DMS153 treated with DMSO at 0.1 percent for 48 hours (cell line): Measurements from ENCODE around the gene TMEM98.
"Not testable (repeated sequence)": the region's sequence is repeated elsewhere in the genome, so short reads cannot be mapped to it uniquely, and the experiment has no call there.

Experiments used
- DNase-seq: peaks from one replicate; lab custom pipeline; 2025; ENCODE audit not compliant: unreplicated experiment; lab: John Stamatoyannopoulos, UW

Gene TMEM98

GRCh38 chr17:32927724-32928585 lies at the start of gene TMEM98:
Gene TMEM98 (plus strand): TSS chr17:32928153. CDS start chr17:32931529, 3,376 bp downstream.
- DNase-seq, result no peak

DNA sequence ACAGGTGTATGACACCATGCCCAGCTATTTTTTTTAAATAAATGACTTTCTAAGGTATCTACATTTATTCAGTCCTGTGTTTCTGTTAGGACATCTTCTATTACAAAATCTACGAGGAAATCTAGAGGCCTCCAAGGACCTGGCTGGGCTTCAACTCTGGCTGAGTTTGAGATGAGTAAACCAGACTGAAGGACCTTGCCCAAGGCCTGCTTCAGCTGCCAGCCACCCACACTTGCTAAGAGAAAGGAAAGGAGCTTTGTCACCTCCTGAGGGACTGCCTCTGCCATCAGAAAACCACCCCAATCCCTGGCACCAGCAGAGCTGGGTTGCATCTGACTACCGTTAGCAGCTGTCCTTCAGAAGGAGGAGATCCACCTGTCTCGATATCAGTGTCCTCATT lies 49.7 kb upstream of the TMEM98 start:
- DNase-seq, result no peak

DNA sequence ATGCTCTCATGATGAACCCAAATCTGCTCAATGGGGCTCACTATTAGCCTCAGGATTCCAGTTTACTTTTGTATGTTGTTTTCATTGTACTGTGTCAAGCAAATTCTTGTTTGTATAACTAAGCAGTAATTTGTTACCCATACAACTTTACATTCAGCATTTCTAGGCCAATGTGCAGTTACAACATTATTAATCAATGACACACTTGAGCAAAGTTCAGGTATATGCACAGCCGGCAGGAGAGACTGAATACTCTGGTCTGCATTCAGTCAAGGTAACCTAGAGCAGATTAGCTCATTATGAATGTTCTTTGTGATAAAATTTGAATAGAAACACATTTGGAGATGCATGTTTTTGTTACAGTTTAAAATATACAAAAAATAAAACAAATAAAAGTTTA lies 48.8 kb upstream of the TMEM98 start:
- no peak for DNase-seq

GRCh38 chr17:32880671-32881453 lies 47.1 kb upstream of the TMEM98 start:
- no peak for DNase-seq

GRCh38 chr17:32882029-32882428 lies 45.9 kb upstream of the TMEM98 start:
- no peak for DNase-seq

DNA sequence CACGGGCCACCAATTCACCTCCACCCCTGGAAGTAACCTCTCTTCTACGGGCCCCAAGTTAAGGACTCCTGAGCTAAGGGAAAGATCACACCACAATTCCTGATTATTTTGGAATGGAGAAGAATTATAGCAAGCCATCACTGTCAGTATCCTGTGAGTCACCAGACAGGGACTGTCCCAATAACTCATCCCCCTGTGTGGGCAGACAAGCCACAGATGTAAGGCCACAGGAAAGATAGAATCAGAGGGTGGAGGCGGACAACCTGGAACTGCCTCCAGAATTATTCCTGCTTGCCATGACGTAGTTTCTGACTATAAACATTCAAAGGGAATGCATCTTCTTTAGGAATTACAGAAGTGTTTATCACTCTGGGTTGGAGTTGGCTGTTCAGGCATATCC lies 45.2 kb upstream of the TMEM98 start:
- DNase-seq, result no peak

DNA sequence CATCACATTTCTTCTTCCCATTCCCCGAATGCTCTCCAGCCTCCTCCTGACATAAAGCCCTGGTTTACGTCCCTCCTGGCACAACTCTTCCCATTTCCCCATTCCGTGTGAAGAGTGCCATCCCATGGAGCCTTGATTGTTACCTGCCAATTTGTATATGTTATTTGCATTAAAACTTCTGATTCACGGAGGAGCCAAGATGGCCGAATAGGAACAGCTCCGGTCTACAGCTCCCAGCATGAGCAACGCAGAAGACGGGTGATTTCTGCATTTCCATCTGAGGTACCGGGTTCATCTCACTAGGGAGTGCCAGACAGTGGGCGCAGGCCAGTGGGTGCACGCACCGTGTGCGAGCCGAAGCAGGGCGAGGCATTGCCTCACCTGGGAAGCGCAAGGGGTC lies 41.0 kb upstream of the TMEM98 start:
- not testable (repeated sequence) for DNase-seq

DNA sequence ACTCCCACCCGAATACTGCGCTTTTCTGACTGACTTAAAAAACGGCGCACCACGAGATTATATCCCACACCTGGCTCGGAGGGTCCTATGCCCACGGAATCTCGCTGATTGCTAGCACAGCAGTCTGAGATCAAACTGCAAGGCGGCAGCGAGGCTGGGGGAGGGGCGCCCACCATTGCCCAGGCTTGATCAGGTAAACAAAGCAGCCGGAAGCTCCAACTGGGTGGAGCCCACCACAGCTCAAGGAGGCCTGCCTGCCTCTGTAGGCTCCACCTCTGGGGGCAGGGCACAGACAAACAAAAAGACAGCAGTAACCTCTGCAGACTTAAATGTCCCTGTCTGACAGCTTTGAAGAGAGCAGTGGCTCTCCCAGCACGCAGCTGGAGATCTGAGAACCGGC lies 40.5 kb upstream of the TMEM98 start:
- DNase-seq, result not testable (repeated sequence)

DNA sequence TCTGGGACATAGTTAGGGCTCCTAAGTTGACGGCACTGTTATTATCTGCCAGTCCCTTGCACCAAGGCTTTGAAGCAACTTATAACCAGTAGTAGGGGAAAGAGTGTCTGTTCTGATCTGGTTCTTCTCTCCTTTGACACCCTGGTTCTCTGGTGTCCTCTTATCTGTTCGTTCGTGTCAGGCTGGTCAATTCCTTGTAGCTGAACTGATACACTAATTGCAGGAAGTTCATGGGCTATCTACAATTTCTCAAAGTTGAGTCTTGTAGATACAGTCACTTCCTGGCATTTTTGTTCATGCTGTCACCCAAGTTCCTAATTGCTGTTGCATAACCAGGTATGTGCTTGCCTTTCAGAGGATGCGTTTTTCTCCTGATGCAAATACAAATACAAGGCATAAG lies 33.7 kb upstream of the TMEM98 start:
- DNase-seq, result no peak

DNA sequence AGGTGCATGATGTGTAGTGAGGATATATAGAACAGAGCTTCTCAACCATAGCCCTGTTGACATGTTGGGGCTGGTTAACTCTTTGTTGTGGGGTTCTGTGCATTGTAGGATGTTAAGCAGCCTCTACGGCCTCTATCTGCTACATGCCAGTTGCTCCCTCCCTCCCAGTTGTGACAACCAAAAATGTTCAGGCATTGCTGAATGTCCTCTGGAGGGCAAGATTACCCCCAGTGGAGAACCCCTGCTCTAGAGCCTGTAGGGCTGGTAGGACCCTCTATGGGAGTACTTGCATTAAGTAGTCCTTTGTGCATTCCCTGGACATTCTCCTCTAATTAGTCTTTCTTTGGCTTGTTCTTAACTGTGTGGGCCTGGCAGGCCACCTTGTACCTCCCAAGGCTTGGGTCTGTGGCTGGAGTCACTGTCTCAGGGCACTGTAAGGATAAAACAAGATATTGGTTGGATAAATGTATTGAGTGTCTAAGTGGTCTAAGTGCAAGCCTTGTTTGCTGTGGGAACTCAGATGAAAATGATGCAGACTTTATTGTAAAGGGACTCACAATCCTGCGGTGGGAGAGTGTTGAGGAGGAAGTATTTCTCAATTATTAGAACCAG lies 31.2 kb upstream of the TMEM98 start:
- no peak for DNase-seq

GRCh38 chr17:32899236-32900013 lies 28.5 kb upstream of the TMEM98 start:
- no peak for DNase-seq

DNA sequence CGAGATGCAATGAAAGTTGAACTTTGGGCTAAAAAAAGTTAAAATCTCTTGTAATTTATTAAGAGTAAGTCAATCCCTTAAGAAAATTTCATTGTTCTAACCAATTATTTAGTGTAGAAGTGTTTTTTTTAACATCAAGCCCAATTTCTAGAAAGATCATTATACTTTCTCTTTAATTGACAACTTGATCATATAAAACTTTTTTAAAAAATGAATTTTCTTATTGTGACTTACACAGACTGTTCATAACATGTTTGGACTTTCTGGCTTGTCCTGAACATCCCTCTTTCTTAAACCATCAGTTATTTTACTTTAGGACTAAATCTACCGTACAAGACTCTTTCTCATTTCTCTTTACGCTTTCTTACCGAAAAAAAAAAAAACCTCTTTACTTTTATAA lies 26.2 kb upstream of the TMEM98 start:
- DNase-seq, result no peak

GRCh38 chr17:32903774-32904673 lies 23.9 kb upstream of the TMEM98 start:
- DNase-seq, result no peak

- no peak for DNase-seq
Measured at GRCh38 chr17:32904891-32905290, 23.1 kb upstream of the TMEM98 start.

DNA sequence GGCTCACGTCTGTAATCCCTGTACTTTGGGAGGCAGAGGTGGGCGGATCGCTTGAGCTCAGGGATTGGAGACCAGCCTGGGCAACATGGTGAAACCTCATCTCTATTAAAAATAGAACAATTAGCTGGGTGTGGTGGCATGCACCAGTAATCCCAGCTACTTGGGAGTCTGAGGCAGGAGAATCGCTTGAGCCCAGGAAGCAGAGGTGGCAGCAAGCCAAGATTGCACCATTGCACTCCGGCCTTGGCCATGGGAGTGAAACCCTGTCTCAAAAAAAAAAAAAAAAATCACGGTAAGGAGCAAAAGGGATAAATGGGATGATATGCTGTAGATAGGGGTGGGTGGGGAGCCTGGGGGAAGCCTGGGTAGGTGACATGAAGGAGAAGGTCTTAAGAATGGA lies 20.4 kb upstream of the TMEM98 start:
- no peak for DNase-seq

GRCh38 chr17:32909787-32910369 lies 18.1 kb upstream of the TMEM98 start:
- DNase-seq, result peak; percentile 64

- DNase-seq, result no peak
Measured at GRCh38 chr17:32910769-32911168, 17.2 kb upstream of the TMEM98 start.

DNA sequence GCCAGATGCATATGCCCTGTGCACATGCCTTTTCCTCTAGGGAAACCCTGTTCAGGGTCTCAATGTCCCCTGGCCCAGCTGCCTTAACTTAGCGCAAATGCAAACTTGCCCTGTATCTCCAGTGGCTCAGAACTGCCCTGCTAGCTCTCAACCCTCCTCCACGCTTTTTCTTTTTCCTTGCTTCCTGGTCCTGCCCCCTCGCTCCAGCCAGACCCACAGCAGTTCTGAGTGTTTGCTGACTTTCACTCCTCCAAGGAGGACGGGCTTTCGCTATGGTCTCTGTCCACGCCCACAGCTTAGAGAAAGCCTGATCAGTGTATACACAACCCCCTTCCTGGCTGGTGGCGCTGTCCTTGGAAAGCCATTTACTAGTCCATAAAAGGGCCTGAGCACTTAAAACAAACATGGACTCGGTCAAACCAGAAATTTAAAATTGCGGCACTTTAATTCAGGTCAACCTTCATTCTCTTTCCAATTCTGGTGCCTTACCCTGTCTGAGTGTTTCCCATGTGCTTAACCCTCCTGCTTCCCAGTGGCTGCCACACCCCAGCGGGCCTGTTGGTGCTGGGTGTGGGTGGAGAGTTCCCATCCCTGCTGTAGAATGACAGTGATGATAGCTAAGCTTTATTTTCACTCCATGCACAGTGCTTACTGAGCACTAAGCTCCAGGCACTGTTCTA lies 15.6 kb upstream of the TMEM98 start:
- DNase-seq, result peak; percentile 42

- no peak for DNase-seq
Measured at GRCh38 chr17:32913593-32913992, 14.4 kb upstream of the TMEM98 start.
